GM18526 (cell line): ENCODE data around the gene PWWP2B.

Source experiments
- POLR2A ChIP-seq: IDR thresholded peaks from 3 replicates; pipeline ENCODE4 v1.6.1; 2011; ENCODE audit not compliant: insufficient read length; ENCODE audit errors: extremely low read depth

PWWP2B gene

GRCh38 chr10:132385721-132386418 lies 11.1 kb upstream of the PWWP2B start:
- no peak for TF ChIP-seq POLR2A

DNA sequence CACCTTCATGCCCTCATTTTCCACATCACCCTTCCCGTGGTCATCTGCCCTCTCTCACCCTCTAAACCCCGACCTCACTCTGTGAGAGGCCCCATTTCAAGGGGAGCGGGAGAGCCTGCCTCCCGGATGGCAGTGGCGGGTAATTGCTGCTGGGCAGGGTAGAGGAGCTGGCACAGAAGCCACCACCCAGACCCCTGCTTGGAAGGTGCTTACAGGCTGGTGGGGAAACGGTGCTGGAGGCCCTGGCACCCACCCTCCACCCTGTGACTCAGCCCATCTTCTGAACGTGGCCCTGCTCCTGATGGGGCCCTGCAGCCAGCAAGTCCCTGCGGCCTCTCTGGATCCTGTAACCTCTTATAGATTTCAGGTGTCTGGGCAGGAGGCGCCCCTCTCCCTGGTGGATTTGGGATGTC lies 10.6 kb upstream of the PWWP2B start:
- no peak for TF ChIP-seq POLR2A

GRCh38 chr10:132387764-132388210 lies 9.2 kb upstream of the PWWP2B start:
- no peak for TF ChIP-seq POLR2A

DNA sequence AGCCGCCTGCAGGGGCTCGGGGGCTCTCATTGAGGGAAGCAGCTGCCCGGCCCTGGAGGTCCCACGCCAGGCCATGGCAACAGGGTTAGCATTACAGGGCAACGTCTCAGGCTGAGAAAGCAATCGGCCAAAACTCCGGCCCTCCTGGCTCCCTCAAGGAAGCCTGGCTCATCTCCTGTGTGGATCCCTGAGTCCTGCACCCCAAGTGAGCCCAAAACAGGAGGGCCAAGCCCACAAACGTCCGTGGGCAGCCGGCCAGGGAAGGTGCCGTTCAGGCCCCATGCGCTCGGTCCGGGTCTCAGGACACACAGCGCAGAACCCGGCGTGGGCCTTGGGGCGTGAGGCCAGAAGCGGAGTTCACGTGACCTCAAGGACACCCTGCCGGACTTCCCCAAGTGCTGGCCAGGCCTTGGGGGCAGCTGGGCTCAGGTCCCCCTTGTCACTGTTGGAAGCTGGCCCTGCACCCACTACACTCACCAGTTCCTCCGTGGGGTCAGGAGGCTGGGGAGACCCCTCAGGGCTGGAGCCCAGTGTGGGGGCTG lies 8.0 kb upstream of the PWWP2B start:
- TF ChIP-seq POLR2A, result no peak

DNA sequence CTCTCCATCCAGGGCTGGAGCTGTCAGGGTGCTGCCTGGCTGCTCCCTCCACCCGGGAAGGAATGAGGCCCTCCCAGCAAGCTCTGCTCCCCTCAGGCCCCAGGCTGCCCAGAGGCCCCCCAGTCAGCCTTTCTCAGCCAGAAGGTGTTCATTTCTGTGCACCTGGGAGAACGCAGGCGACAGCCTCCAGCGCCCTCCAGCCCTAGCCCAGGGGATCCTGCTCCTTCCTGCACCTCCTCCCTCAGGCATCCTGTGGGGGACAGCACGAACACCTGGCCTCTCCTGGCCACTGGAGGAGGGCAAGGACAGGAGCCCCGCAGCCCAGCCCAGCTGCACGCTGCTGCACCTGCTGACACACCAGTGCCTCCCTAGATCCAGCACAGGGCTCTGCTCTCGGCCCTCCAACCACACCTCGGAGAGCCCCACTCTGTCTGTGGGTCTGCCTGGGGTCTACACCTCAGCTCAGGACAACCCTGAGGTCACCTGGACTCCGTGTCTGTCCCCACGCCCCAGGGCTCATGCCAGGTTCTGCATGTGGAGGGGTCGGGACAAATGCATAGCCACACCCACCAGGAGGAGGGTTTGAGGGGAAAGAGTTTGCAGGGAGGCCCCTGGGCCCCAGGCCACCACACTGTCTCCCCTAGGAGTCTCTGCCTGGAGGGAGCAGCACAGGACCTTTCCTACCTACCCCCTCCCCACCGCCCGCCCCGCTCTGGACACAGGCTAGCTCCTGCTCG lies 7.4 kb upstream of the PWWP2B start:
- no peak for TF ChIP-seq POLR2A

GRCh38 chr10:132390170-132390920 lies 6.7 kb upstream of the PWWP2B start:
- TF ChIP-seq POLR2A, result no peak

DNA sequence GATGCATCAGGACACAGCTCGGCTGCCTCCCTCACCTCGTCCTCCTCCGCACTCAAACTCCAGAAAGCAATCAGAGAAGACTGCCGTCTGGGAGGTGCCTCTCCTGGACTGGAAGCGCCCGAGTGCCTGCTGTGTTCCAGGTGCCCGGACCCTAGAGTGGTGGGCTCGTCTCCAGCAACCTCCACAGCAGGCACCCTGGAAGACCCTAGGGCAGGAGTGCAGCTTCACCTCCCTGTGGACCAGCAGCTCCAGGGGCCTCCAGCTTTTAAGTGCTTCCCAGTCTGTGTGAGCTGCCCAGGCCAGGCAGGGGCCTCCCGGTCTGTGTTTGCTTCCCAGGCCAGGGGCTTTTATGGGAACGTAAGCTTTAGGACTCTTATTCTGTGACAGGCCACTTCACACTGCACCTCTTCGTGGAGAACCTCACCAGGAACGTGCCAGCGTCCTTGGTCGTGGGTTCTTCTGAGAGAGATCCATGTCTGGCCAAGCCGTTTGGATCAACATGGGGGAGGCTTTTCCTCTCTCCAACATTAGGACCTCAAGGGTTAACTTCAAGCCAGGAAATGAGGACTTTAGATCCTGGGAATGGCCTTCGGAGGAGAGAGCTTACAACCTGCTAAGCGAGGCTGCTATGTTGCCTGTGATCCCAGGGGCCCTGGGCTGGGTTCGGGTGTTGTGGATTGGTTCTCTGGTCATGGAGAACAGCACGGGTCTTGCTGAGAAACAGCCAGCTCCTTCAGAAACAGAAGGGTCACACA lies 5.9 kb upstream of the PWWP2B start:
- no peak for TF ChIP-seq POLR2A

GRCh38 chr10:132391676-132392020 lies 5.4 kb upstream of the PWWP2B start:
- TF ChIP-seq POLR2A, result no peak

DNA sequence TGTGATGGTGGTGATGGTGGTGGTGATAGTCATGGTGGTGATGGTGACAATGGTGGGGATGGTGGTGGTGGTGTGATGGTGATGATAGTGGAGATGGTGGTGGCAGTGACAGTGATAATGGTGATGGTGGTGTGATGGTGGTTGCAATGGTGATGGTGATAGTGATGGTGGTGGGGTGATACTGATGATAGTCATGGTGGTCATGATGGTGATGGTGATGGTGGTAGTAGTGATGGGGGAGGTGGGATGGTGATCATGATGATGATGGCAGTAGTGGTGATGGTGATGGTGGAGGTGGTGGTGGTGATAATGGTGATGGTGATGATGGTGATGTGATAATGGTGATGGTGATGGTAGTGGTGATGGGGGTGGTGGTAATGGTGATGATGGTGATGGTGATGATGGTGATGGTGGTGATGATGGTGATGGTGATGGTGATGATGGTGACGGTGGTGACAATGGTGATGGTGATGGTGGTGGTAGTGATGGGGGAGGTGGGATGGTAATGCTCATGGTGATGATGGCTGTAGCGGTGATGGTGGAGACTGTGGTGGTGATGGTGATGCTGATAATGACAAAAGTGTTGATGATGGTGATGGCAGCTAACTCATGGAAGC lies 4.7 kb upstream of the PWWP2B start:
- TF ChIP-seq POLR2A, result no peak

DNA sequence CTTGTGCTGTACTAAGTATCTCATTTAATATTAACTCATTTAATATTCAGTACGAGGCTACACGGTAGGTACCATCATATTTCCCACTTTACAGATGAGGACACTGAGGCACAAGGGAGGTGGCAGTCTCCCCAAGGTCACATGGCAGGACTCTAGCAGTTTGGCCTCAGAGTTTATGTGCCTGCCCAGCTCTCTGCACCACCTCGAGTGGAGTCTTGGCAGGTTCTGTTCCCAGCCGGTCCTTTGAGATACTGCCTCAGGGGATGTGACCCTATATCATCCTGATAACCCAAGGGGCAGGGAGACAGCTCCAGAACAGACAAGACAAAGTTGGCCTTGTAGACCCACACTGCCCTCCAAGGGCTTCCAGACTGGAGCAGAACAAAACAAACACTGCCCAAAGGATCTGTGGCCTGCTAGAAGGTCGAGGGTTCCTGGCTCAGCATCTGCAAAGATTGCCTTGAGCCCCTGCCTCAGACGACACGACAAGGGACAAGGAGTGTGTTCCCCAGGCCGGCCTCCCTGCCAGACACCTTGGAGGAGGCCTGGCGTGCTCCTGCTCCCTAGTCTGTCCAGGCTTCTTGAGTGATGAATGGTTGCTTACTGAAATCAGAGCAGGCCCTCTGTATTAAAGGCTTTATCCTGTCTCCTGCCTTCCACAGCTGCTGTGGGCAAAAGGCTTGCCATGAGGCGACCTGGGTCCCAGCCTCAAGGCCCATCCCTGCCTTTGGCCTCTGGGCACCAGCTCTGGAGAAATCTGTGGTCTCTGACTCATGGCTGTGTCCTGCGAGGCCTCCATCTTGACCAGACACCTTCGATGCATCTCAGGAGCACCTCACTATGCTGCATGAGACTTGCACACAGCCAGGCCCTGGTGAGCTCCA lies 3.9 kb upstream of the PWWP2B start:
- no peak for TF ChIP-seq POLR2A

DNA sequence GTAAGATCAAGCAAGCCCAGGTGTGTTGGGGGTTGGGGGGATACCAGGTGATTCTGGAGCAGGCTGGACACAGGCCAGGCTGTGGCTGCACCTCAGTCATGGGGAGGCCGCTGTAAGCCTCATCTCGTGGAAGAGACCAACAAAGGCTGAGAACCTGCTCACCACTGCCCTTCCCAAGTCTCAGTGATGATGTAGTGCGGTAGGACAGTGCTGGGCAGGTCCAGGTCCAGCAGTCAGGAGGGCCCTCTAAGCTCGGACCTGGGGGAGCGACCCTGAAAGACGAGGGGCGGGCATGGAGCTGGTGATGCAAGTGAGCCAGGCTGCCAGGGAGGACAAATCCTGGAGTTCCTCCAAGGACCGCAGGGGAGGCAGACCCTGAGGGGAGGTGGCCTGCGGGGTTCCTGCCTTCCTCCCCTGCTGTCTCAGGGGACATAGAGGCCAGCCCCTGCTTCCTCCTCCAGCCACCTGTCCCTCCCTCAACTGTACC lies 3.3 kb upstream of the PWWP2B start:
- no peak for TF ChIP-seq POLR2A

- no peak for TF ChIP-seq POLR2A
Measured at GRCh38 chr10:132394201-132394811, 2.7 kb upstream of the PWWP2B start.

- TF ChIP-seq POLR2A, result no peak
Measured at GRCh38 chr10:132394936-132395703, 1.9 kb upstream of the PWWP2B start.
